CD4-positive, CD25-positive, alpha-beta regulatory T cell (primary cell): Measurements from ENCODE around the gene OR1E2. TPM values are rescaled to one million over a fixed set of nuclear protein-coding genes. Genes with fewer than 3 reads are reported as not detected.
"Not testable (repeated sequence)": the region's sequence is repeated elsewhere in the genome, so short reads cannot be mapped to it uniquely, and the experiment has no call there.

Experiments
- ATAC-seq, 2 donors: fragments of 150-1000 bp; cut with Tn5 transposase; one replicate each; pipeline ENCODE4 v1.10.0; 2021; ENCODE audit warnings: low read depth in 2 of 2, moderate number of reproducible peaks in 2 of 2, moderate library complexity in 1 of 2
- DNase-seq, 3 donors: peaks; one replicate each; pipeline versions ENCODE4 v3.0.0 to v3.0.0-alpha.2; 2012 to 2022; ENCODE audit warnings: mixed read lengths in 1 of 3
- H3K27ac ChIP-seq: one replicate; pipeline ENCODE4 v1.7.0; 2013; ENCODE audit warnings: mild to moderate bottlenecking, low read length; ENCODE audit not compliant: insufficient read depth, poor library complexity, severe bottlenecking
- H3K27me3 ChIP-seq: one replicate; pipeline ENCODE4 v1.7.0; 2013; ENCODE audit warnings: low read length; ENCODE audit not compliant: control insufficient read depth, insufficient read depth
- H3K36me3 ChIP-seq: one replicate; pipeline ENCODE4 v1.7.0; 2013; ENCODE audit warnings: mild to moderate bottlenecking, low read length, moderate library complexity; ENCODE audit not compliant: control insufficient read depth, insufficient read depth
- H3K4me1 ChIP-seq: 2 replicates; pipeline ENCODE4 v1.7.0; 2013; ENCODE audit warnings: mild to moderate bottlenecking, low read length; ENCODE audit not compliant: insufficient read depth, control insufficient read depth, poor library complexity, severe bottlenecking
- H3K4me3 ChIP-seq: one replicate; pipeline ENCODE4 v1.7.0; 2013; ENCODE audit warnings: low read depth, mild to moderate bottlenecking, low read length, moderate library complexity
- H3K9me3 ChIP-seq, 2 experiments: 1 replicate in 1 of 2; 2 replicates in 1 of 2; pipeline ENCODE4 v1.7.0; 2013; ENCODE audit warnings: low read length in 2 of 2, mild to moderate bottlenecking in 1 of 2, moderate library complexity in 1 of 2; ENCODE audit not compliant: control insufficient read depth in 2 of 2
- H3K27ac Mint-ChIP-seq, 3 donors: one replicate each; pipeline ENCODE4 v1.8.0; 2020 to 2022; ENCODE audit warnings: mild to moderate bottlenecking in 3 of 3, mixed read lengths in 3 of 3, moderate library complexity in 2 of 3
- H3K27me3 Mint-ChIP-seq: one replicate; pipeline ENCODE4 v1.8.0; 2022; ENCODE audit warnings: mild to moderate bottlenecking, mixed read lengths
- H3K36me3 Mint-ChIP-seq: one replicate; pipeline ENCODE4 v1.8.0; 2020; ENCODE audit warnings: mixed read lengths
- H3K4me1 Mint-ChIP-seq, 4 donors: one replicate each; pipeline ENCODE4 v1.8.0; 2020 to 2022; ENCODE audit warnings: mixed read lengths in 4 of 4, mild to moderate bottlenecking in 1 of 4
- H3K4me3 Mint-ChIP-seq, 4 donors: one replicate each; pipeline ENCODE4 v1.8.0; 2020 to 2022; ENCODE audit warnings: mild to moderate bottlenecking in 4 of 4, mixed read lengths in 4 of 4, moderate library complexity in 3 of 4
- H3K9me3 Mint-ChIP-seq, 7 donors: one replicate each; pipeline ENCODE4 v1.8.0; 2020 to 2022; ENCODE audit warnings: mixed read lengths in 7 of 7, mild to moderate bottlenecking in 3 of 7, moderate library complexity in 2 of 7
- polyA plus RNA-seq, 4 donors: library from polyadenylated mRNA; unstranded; fragments of 300-500 nt; fragmentation: Illumina TruSeq; gene quantifications; one replicate each; pipeline ENCODE4 v1.2.3, GENCODE V29; 2021
- total RNA-seq: library from RNA; stranded (reverse); gene quantifications from one replicate; pipeline ENCODE4 v1.2.3, GENCODE V29; 2022

Gene OR1E2
- total and polyA plus RNA-seq, 5 donors from 2014 or later, result not detected

GRCh38 chr17:3471599-3471998 is 38.0 kb upstream of the OR1E2 start, which contains the start of gene SPATA22:
SPATA22 (minus strand) TSS chr17:3471819; CDS start chr17:3469325, 2,494 bp downstream.
- Mint-ChIP-seq H3K4me1 (peaks cover 0 to 3% (median 0%) of the 10 kb centered on the region in 4 donors), H3K9me3 (peaks cover 0 to 1% (median 0%) of the 10 kb centered on the region in 7 donors), H3K36me3 (no peaks in the 10 kb centered on the region), H3K27me3 (peaks cover 9% of the 10 kb centered on the region), H3K4me3 (no peak within 1 kb of the TSS), H3K27ac (no peak within 1 kb of the TSS)
- DNase-seq, result no peak
- Histone ChIP-seq H3K27ac (no peak within 1 kb of the TSS), H3K36me3 (no peaks in the 10 kb centered on the region), H3K27me3 (peaks cover 3% of the 10 kb centered on the region), H3K4me3 (no peak within 1 kb of the TSS), H3K4me1 (no peaks in the 10 kb centered on the region), H3K9me3 (no peaks in the 10 kb centered on the region)
- ATAC-seq, result no peak

GRCh38 chr17:3469529-3469928 is 35.9 kb upstream of the OR1E2 start:
- H3K9me3 Mint-ChIP-seq, result peaks cover 0 to 1% (median 0%) of the 10 kb centered on the region in 7 donors
- no peak overlapping the region for H3K4me3 Mint-ChIP-seq
- Histone ChIP-seq H3K36me3 (no peaks in the 10 kb centered on the region), H3K4me3 (no peak overlapping the region), H3K27me3 (peaks cover 3% of the 10 kb centered on the region), H3K27ac (no peak overlapping the region), H3K4me1 (no peaks in the 10 kb centered on the region), H3K9me3 (no peaks in the 10 kb centered on the region)
- no peaks in the 10 kb centered on the region for H3K4me1 Mint-ChIP-seq
- H3K27me3 Mint-ChIP-seq, result peaks cover 11% of the 10 kb centered on the region
- no peak for DNase-seq
- H3K36me3 Mint-ChIP-seq, result no peaks in the 10 kb centered on the region
- no peak for ATAC-seq
- no peak overlapping the region for H3K27ac Mint-ChIP-seq

DNA sequence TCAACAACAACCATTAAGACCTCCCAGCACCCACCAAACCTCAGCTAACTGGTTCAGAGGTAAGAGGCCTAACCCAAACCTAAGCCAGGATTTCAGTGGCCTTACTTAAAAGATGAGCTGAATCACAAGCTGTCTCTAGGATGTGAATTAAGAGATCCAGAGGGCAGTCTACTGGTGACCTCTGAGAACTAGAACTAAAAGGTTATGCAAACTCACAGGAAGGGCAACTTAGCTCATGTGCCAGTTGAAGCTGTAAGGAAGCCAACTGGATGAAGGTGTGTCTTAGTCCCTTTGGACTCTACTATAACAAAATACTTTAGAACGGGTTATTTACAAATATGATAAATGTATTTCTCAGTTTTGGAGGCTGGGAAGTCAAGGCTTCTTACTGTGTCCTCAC is 32.7 kb upstream of the OR1E2 start:
- H3K27ac ChIP-seq, H3K9me3 ChIP-seq, DNase-seq, H3K4me3 Mint-ChIP-seq, H3K4me1 Mint-ChIP-seq, H3K27ac Mint-ChIP-seq, H3K36me3 Mint-ChIP-seq, H3K4me3 ChIP-seq, H3K9me3 Mint-ChIP-seq, H3K27me3 ChIP-seq, ATAC-seq, H3K4me1 ChIP-seq, H3K36me3 ChIP-seq: not testable (repeated sequence)
- peaks cover 11% of the 10 kb centered on the region for H3K27me3 Mint-ChIP-seq

DNA sequence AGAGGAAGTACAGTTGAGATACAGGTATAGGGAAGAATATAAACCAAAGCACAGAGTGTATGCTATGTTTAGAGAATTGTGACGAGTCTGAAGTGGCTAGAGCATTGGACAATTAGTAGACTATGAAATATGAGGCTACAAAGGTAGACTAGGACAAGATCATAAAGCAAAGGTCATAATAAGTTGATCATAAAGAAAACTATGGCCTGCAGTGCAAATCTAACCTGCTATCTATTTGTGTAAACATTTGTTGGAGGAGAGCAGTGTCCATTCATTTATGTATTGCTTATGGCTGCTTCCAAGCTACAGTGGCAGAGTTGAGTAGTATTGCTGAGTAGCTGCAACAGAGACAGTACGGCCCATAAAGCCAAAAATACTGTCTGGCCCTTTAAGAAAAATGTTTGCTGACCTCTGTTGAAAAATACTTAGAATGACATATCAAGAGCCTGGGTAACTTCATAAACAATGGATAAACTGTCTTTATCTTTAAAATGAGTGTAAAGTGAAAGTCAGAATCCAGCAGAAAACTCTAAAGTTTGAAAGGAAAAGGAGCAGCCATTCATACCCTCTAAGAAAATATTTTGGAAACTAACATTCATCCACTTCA is 14.5 kb upstream of the OR1E2 start:
- no peak overlapping the region for H3K27ac ChIP-seq
- no peak overlapping the region for H3K4me3 ChIP-seq
- H3K4me3 Mint-ChIP-seq, result no peak overlapping the region
- H3K27me3 Mint-ChIP-seq, result peaks cover 31% of the 10 kb centered on the region
- H3K9me3 Mint-ChIP-seq, result peaks cover 0 to 4% (median 0%) of the 10 kb centered on the region in 7 donors
- no peaks in the 10 kb centered on the region for H3K4me1 ChIP-seq
- H3K4me1 Mint-ChIP-seq, result no peaks in the 10 kb centered on the region
- H3K36me3 ChIP-seq, result no peaks in the 10 kb centered on the region
- no peaks in the 10 kb centered on the region for H3K9me3 ChIP-seq
- DNase-seq, result no peak
- no peaks in the 10 kb centered on the region for H3K36me3 Mint-ChIP-seq
- peaks cover 5% of the 10 kb centered on the region for H3K27me3 ChIP-seq
- H3K27ac Mint-ChIP-seq, result no peak overlapping the region
- no peak for ATAC-seq

DNA sequence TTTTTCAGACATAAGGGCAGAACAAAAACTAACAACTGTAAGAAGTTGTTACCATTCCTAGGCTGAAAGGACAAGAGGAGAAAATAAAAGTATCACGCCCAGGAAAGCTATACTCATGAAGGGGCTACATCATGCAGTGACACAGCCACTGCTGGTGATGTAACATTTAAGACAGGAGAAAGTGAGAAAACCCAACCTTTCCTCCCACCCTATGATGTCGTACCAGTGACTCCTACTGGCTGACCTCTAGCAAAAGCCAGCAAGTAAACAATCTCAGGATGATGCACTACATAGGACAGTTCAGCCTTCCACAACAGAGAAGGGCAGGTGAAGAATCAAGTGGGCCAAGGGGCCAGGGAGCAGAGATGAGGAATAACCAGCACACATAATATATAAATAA is 14.0 kb upstream of the OR1E2 start:
- peak in 1 of 3 donors; percentile 1 for DNase-seq
- H3K4me3 Mint-ChIP-seq, result no peak overlapping the region
- peaks cover 26% of the 10 kb centered on the region for H3K27me3 Mint-ChIP-seq
- peaks cover 0 to 1% (median 0%) of the 10 kb centered on the region in 7 donors for H3K9me3 Mint-ChIP-seq
- no peak for ATAC-seq
- H3K36me3 Mint-ChIP-seq, result no peaks in the 10 kb centered on the region
- no peaks in the 10 kb centered on the region for H3K4me1 ChIP-seq
- H3K4me1 Mint-ChIP-seq, result no peaks in the 10 kb centered on the region
- H3K27me3 ChIP-seq, result peaks cover 5% of the 10 kb centered on the region
- no peak overlapping the region for H3K27ac Mint-ChIP-seq
- no peaks in the 10 kb centered on the region for H3K36me3 ChIP-seq
- no peak overlapping the region for H3K27ac ChIP-seq
- no peaks in the 10 kb centered on the region for H3K9me3 ChIP-seq
- H3K4me3 ChIP-seq, result no peak overlapping the region

DNA sequence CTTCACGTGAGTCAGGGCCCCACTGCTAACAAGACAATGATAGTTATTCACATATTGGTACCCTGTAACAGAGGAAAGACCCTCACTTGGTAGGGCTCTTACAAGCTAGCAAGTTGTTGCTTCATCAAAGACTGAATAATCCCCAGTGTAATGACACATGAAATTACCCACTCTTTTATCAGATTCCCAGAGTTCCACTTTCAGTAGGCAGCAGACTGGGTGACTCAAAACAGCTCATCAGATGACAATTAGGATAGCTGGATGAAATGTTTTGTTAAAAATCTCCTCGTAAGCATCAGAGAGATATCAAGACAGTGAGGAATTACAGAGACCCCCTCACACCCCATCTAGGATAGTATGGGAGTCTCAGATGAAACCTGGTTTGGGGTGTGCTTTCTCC is 6.8 kb upstream of the OR1E2 start:
- ATAC-seq (no peak), DNase-seq (no peak)
- Mint-ChIP-seq H3K4me1 (no peaks in the 10 kb centered on the region), H3K27me3 (peaks cover 16% of the 10 kb centered on the region), H3K27ac (no peak overlapping the region), H3K9me3 (peaks cover 0 to 2% (median 0%) of the 10 kb centered on the region in 7 donors), H3K36me3 (no peaks in the 10 kb centered on the region), H3K4me3 (no peak overlapping the region)
- H3K27me3 ChIP-seq, result peaks cover 19% of the 10 kb centered on the region
- no peaks in the 10 kb centered on the region for H3K4me1 ChIP-seq
- H3K9me3 ChIP-seq, result no peaks in the 10 kb centered on the region
- H3K27ac ChIP-seq, result no peak overlapping the region
- no peak overlapping the region for H3K4me3 ChIP-seq
- H3K36me3 ChIP-seq, result no peaks in the 10 kb centered on the region

- Histone ChIP-seq H3K27me3 (peaks cover 17% of the 10 kb centered on the region), H3K36me3 (no peaks in the 10 kb centered on the region), H3K9me3 (no peaks in the 10 kb centered on the region), H3K27ac (no peak overlapping the region), H3K4me1 (no peaks in the 10 kb centered on the region), H3K4me3 (no peak overlapping the region)
- Mint-ChIP-seq H3K27ac (no peak overlapping the region), H3K4me3 (no peak overlapping the region), H3K9me3 (peaks cover 0 to 2% (median 0%) of the 10 kb centered on the region in 7 donors), H3K27me3 (peaks cover 26% of the 10 kb centered on the region), H3K36me3 (no peaks in the 10 kb centered on the region), H3K4me1 (no peaks in the 10 kb centered on the region)
- DNase-seq, result no peak
- no peak for ATAC-seq
Measured at GRCh38 chr17:3438368-3438767, 4.7 kb upstream of the OR1E2 start.

DNA sequence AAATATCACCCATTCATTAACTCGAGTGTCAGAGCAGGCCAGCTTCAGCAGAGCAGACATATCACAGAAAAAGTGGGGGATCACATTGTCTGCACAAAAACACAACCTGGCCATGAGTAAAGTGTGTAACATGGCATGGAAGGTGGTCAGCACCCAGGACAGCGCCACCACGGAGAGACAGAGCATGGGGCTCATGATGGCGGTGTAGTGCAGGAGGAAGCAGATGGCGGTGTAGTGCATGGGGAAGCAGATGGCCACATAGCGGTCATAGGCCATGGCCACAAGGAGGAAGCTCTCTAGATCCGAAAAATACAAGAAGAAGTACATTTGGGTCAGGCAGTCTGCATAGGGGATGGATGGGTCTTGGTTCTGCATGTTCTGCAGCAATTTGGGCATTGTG is 426 bp downstream of the OR1E2 start:
- not testable (repeated sequence) for ATAC-seq, DNase-seq, H3K9me3 Mint-ChIP-seq, H3K9me3 ChIP-seq, H3K4me1 Mint-ChIP-seq, H3K4me3 ChIP-seq, H3K36me3 ChIP-seq, H3K27me3 ChIP-seq, H3K4me1 ChIP-seq, H3K27ac ChIP-seq, H3K36me3 Mint-ChIP-seq, H3K27ac Mint-ChIP-seq, H3K4me3 Mint-ChIP-seq
- peaks cover 32% of the 10 kb centered on the region for H3K27me3 Mint-ChIP-seq
